8988T (cell line): ENCODE results near the gene AHNAK.
"Not testable (repeated sequence)": the region's sequence is repeated elsewhere in the genome, so short reads cannot be mapped to it uniquely, and the experiment has no call there.

Experiments used
- DNase-seq: peaks from one replicate; pipeline ENCODE4 v3.0.0; 2011

Gene AHNAK

DNA sequence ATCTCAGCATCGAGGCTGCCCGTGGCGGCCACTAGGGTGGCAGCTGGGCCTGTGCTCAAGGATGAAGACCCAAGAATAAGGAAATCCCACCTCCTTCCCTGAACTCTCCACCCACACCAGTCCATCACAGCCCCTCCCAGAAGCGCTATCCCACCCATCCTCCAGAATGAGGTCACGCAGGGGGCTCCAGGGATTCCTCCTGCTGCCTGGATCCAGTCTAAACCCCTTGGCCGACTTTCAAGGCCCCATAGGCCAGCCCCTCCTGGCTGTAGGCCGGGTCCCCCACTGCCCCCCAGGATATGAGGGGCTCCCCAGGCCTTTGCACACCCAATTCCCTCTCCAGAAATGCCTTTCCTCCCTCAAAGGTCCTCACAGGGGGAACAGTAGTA lies 146.7 kb downstream of the AHNAK start:
- no peak for DNase-seq

GRCh38 chr11:62399172-62399877 lies 147.3 kb downstream of the AHNAK start:
- DNase-seq, result peak; percentile 20

DNA sequence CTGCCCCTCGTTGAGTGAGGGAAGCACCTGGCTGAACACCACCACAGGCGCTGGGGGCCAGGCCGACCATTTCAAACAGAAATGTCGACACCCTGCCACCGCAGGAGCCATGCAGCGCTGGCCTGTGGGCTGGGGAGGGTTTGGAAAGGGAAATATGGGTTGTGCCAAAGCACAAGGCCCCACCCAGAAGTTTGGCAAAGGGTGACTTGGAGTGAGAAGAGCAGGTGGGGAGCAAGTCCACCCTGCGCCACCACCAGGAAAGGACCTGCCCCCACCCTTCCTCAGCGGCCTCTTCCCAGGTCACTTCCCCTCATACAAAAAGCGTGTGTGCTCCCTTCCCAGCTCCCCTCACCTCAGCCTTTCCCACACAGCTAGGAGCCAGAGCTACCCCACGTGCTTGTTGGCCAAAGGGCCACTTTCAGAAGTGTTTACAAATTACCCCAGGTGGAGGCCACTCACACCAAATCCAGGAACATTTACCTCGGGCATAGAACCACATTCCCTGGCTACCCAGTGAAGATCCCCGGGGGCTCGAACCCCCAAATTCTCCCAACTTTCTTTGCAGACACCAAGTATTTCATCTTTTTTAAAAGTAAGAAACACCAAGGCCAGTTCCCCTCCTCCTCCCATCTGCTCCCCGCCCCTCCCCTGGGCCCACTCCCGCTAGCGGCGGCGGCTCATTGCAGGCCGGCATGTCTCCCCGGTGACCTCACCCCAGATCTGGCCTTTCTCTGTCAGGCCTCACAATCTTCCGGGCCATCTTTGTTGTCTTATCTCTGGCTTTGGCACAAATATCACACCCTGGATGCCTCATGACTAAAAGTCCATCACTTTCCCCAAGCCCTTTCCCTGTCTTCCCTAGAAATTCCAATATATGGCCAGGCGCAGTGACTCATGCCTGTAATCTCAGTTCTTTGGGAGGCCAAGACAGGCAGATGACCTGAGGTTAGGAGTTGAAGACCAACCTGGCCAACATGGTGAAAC lies 148.3 kb downstream of the AHNAK start:
- DNase-seq, result peak; percentile 22

DNA sequence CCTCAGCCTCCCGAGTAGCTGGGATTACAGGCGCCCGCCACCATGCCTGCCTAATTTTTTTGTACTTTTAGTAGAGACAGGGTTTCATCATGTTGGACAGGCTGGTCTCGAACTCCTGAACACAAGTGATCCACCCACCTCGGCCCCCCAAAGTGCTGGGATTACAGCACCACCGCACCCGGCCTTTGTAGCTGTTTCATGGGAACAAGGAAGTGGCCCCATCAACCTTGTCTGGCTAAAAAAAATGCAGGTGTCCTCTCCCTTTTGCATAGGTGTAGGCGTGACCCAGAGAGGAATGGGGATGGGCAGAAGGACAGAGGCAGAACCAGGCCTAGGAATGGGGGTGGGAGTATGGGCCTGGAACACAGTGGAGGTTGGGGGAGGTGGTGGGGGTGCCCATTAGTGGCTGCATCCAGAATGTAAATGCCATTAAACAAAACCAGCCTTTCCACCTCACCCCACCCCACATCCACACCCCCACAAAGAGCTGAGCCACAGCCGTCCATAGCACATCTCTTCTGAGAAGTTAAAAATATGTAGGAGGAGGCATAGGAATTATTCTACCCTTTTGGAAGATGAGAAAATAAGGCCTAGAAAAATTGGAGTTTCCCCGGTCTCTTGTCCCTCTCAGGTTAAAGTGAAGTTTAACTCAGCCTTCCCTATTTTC lies 150.6 kb downstream of the AHNAK start:
- no peak for DNase-seq

GRCh38 chr11:62394825-62395538 lies 151.6 kb downstream of the AHNAK start:
- no peak for DNase-seq

DNA sequence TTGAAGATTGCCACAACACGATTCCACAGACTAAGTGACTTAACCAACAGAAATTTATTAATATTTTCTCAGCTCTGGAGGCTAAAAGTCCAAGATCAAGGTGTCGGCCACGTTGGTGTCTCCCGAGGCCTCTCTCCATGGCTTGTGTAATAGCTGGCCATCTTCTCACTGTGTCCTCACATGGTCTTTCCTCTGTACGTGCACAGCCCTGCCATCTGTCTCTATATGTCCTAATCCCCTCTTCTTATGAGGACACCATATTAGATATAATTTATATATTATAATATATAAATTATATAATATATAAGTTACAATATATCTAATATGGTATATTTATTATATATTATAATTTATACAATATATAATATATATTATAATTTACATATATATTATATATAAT lies 152.9 kb downstream of the AHNAK start:
- no peak for DNase-seq

- no peak for DNase-seq
Measured at GRCh38 chr11:62393061-62393611, 153.5 kb downstream of the AHNAK start.

- no peak for DNase-seq
Measured at GRCh38 chr11:62392506-62392905, 154.1 kb downstream of the AHNAK start.

- DNase-seq, result no peak
Measured at GRCh38 chr11:62391642-62392425, 154.8 kb downstream of the AHNAK start.

- no peak for DNase-seq
Measured at GRCh38 chr11:62390722-62391121, 155.9 kb downstream of the AHNAK start.

DNA sequence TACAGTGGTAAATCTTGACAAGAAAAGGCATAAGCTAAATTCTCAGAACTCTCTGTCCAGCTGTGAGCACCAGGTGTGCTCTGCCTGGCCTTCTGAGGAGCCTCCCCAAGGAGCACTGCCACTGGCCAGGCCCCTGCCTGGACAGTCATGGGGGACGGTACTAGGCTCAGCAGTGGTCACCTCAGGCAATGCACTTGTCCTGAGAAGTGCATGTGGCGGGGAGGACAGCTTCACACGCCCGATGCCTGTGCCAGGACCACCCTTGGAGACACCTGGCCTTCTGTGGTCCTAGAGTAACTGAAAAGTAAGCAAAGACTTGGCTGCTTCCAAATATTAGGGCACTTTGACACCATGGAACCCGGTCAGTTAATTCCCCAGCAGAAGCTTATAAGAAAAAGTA lies 156.4 kb downstream of the AHNAK start:
- DNase-seq, result no peak

GRCh38 chr11:62388999-62389398 lies 157.6 kb downstream of the AHNAK start:
- no peak for DNase-seq

DNA sequence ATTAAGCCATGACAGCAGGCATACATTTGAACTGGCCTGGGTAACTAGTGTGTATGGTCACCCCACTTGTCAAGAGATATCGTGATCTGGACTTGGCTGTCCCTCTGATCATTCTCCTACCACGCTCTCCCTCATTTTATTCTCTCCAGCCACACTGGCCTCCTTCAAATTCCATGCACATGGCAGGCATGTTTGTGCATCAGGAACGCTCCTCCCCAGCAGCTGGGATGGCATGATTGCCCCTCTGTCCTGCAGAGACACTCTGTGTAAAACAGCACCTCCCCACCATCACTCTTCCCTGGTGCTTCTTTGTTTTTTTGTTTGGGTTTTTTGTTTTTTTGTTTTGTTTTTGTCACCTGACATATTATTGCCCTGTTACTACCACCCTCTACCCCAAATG lies 159.2 kb downstream of the AHNAK start:
- no peak for DNase-seq

DNA sequence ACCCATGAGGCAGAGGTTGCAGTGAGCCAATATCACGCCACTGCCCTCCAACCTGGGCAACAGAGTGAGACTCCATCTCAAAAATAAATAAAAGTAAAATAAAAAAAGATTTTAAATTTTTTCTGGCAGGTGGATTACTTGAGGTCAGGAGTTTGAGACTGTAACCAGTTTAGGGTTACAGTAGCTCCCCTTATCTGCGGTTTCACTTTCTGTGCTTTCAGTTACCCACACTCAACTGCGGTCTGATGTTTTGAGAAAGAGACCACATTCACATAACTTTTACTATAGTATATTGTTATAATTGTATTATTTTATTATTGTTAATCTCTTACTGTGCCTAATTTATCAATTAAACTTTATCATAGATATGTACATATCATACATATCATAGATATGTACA lies 160.5 kb downstream of the AHNAK start:
- DNase-seq, result not testable (repeated sequence)

DNA sequence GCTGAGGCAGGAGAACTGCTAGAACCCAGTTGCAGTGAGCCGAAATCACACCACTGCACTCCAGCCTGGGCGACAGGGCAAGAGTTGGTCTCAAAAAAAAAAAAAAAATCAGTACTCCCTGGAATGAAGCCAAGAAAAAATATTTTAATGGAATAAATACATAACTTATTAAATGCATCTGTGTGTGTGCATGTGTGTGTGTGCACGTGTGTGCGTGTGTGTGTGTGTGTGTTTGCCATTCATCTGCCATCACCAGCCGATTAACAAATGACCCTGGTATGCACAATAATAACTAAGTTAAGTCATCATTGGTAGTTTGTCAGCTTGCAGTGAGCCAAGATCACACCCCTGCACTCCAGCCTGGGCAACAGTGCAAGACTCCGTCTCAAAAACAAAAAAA lies 162.8 kb downstream of the AHNAK start:
- no peak for DNase-seq
